Measurements from ENCODE around the gene MICALL2. TPM values are rescaled to one million over a fixed set of nuclear protein-coding genes. Genes with fewer than 3 reads are reported as not detected.

The MICALL2 gene
- total RNA-seq, 2 donors from 2014 or later: 23.3 to 26.7 TPM

DNA sequence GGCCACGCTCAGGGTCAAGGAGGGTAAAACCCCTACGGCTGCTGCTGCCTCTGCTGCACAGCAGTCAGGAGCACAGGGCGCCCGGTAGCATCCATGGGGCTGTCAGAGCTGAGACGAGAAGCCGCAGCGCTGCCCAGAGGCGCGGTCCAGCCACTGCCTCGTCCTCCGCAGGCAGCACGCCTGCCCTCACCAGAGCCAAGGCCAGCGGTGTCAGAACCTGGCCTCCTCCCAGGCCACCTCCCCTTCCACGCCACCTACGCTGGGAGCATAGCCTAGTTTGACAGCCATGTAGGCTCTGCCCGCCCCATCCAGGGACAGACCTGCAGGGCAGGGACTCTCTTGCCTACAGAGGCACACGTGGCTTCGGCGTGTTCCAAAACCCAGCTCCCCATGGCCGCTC, 28.7 kb upstream of the MICALL2 start:
- intact Hi-C loops (cut with DNase I): no loop called here
- WGBS, 2 donors: 80 to 90% methylated on average over 6 to 17 of the region's 20 CpGs
- no peaks in the 10 kb centered on the region for H3K9me3 ChIP-seq
- DNase-seq: no peak
- H3K4me3 ChIP-seq: no peak overlapping the region
- H3K27ac ChIP-seq: no peak overlapping the region
- TF ChIP-seq POLR2A (IDR thresholded peaks at IDR 0.05): no peak
- TF ChIP-seq, protein P1, sequence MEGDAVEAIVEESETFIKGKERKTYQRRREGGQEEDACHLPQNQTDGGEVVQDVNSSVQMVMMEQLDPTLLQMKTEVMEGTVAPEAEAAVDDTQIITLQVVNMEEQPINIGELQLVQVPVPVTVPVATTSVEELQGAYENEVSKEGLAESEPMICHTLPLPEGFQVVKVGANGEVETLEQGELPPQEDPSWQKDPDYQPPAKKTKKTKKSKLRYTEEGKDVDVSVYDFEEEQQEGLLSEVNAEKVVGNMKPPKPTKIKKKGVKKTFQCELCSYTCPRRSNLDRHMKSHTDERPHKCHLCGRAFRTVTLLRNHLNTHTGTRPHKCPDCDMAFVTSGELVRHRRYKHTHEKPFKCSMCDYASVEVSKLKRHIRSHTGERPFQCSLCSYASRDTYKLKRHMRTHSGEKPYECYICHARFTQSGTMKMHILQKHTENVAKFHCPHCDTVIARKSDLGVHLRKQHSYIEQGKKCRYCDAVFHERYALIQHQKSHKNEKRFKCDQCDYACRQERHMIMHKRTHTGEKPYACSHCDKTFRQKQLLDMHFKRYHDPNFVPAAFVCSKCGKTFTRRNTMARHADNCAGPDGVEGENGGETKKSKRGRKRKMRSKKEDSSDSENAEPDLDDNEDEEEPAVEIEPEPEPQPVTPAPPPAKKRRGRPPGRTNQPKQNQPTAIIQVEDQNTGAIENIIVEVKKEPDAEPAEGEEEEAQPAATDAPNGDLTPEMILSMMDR (IDR thresholded peaks at IDR 0.05): no peak
- H3K36me3 ChIP-seq (replicated peaks in 1 of 2; ENCODE audit: insufficient read depth in 1 of 2, low read depth in 2 of 2): peaks cover 20 to 40% of the 10 kb centered on the region in 2 donors
- H3K4me1 ChIP-seq: no peaks in the 10 kb centered on the region
- no peaks in the 10 kb centered on the region for H3K27me3 ChIP-seq
- no peak for ATAC-seq

DNA sequence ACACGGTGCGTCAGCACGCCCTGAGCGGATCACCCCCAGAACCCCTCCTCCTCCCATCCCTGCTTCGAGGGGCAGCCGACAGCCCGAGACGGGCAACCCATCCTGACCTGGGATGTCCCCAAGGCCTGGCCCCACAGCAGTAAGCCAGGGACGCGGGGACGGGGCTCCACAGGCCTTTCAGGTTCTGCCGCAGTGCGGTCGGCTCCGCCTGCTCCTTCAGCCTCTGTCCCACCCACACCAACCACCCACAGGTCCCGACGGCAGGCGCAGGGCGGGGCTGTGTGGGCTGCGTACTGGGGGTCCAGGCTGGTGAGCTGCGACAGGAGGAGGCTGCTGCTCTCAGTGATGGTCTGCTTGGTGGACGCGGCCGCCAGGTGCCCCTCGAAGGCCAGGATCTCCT, 28.2 kb upstream of the MICALL2 start:
- no peak overlapping the region for H3K4me3 ChIP-seq
- no peak for DNase-seq
- TF ChIP-seq, protein P1 (IDR thresholded peaks at IDR 0.05): no peak
- no peak for TF ChIP-seq POLR2A (IDR thresholded peaks at IDR 0.05)
- H3K9me3 ChIP-seq: no peaks in the 10 kb centered on the region
- H3K36me3 ChIP-seq (replicated peaks in 1 of 2; ENCODE audit: insufficient read depth in 1 of 2, low read depth in 2 of 2): peaks cover 20 to 41% of the 10 kb centered on the region in 2 donors
- intact Hi-C loops (cut with DNase I): no loop called here
- H3K27ac ChIP-seq: no peak overlapping the region
- H3K4me1 ChIP-seq: no peaks in the 10 kb centered on the region
- H3K27me3 ChIP-seq: no peaks in the 10 kb centered on the region
- no peak for ATAC-seq
- WGBS, 2 donors: 93 to 95% methylated on average over 3 to 13 of the region's 25 CpGs

GRCh38 chr7:1486571-1486970, 27.3 kb upstream of the MICALL2 start:
- Histone ChIP-seq H3K4me1 (no peaks in the 10 kb centered on the region), H3K36me3 (replicated peaks in 1 of 2; ENCODE audit: insufficient read depth in 1 of 2, low read depth in 2 of 2) (peaks cover 20 to 47% of the 10 kb centered on the region in 2 donors), H3K27me3 (no peaks in the 10 kb centered on the region), H3K9me3 (no peaks in the 10 kb centered on the region), H3K4me3 (no peak overlapping the region), H3K27ac (no peak overlapping the region)
- TF ChIP-seq POLR2A (IDR thresholded peaks at IDR 0.05): no peak
- TF ChIP-seq, protein P1 (IDR thresholded peaks at IDR 0.05): no peak
- ATAC-seq (no peak), DNase-seq (no peak)
- intact Hi-C loops (cut with DNase I): no loop called here
- WGBS, 2 donors: 94 to 100% methylated on average over 2 to 21 of the region's 23 CpGs

GRCh38 chr7:1485156-1485555, 25.9 kb upstream of the MICALL2 start:
- H3K27ac ChIP-seq: no peak overlapping the region
- H3K9me3 ChIP-seq: no peaks in the 10 kb centered on the region
- TF ChIP-seq POLR2A (IDR thresholded peaks at IDR 0.05): no peak
- intact Hi-C loops (cut with DNase I): no loop called here
- H3K4me1 ChIP-seq: no peaks in the 10 kb centered on the region
- ATAC-seq (no peak), DNase-seq (no peak)
- H3K27me3 ChIP-seq: no peaks in the 10 kb centered on the region
- H3K4me3 ChIP-seq: no peak overlapping the region
- WGBS, 2 donors: 93% methylated on average over 16 to 19 of the region's 19 CpGs
- H3K36me3 ChIP-seq (replicated peaks in 1 of 2; ENCODE audit: insufficient read depth in 1 of 2, low read depth in 2 of 2): peaks cover 20 to 42% of the 10 kb centered on the region in 2 donors

DNA sequence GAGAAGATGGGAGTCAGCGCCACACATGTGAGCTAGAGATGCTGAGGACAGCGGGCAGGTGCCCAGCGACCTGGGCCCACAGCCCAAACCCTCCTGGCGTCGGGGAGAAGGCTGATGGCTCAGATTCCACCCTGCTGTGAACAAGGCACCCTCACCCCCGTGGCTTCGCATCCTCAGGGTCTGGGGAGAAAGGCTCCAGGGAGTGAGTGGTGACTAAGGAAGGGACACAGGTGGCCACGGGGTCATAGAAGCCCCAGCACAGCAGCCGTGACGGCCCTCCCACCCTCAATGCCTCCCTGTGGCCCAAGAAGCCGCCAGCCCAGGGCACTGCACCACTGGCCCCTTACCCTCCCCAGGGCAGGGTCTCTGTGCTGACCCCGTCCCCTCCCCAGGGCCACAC, 25.3 kb upstream of the MICALL2 start:
- 89 to 95% methylated on average over 11 to 12 of the region's 12 CpGs for WGBS, 2 donors
- peaks cover 20 to 42% of the 10 kb centered on the region in 2 donors for H3K36me3 ChIP-seq (replicated peaks in 1 of 2; ENCODE audit: insufficient read depth in 1 of 2, low read depth in 2 of 2)
- no peak for ATAC-seq
- no peak overlapping the region for H3K27ac ChIP-seq
- no peak overlapping the region for H3K4me3 ChIP-seq
- no peaks in the 10 kb centered on the region for H3K27me3 ChIP-seq
- no peaks in the 10 kb centered on the region for H3K9me3 ChIP-seq
- H3K4me1 ChIP-seq: no peaks in the 10 kb centered on the region
- intact Hi-C loops (cut with DNase I): no loop called here
- DNase-seq: no peak
- TF ChIP-seq, protein P1 (IDR thresholded peaks at IDR 0.05): no peak
- no peak for TF ChIP-seq POLR2A (IDR thresholded peaks at IDR 0.05)

Measured in body of pancreas (tissue), 4 donors.